Ovary (tissue), 3 donors: Measurements from ENCODE around the gene DAG1.

Source experiments
- CTCF ChIP-seq, 3 donors: fragments of 450-650 bp in 2 of 3; fragments of 200-600 bp in 1 of 3; IDR thresholded peaks; one replicate each; pipeline versions ENCODE4 v1.5.1 to v1.8.0; 2016 to 2022; ENCODE audit warnings: antibody characterized with exemption in 3 of 3, mild to moderate bottlenecking in 1 of 3
- POLR2A ChIP-seq: fragments of 450-650 bp; IDR thresholded peaks from one replicate; pipeline ENCODE4 v1.6.1; 2017; ENCODE audit warnings: antibody characterized with exemption, mild to moderate bottlenecking, moderate library complexity
- donor health status: DM: no; HTN: no; CAD: no.

DNA sequence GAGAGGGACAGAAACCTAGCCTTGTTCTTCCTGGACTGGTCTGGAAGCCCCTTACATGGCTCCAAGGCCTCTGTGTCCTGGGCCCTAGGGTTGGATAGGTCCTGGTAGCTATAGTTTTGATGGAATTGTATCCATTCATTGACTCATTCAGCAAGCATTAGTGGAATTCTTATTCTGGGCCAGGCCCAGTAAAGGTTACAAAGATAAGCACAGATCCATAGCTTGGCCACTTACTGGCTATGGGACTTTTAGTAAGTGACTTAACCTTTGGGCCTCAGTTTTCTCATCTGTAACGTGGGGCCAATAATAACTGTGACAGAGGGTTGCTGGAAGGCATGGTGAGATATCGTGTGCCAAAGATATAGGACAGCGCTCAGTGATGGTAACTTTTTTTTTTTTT lies 13.6 kb upstream of the DAG1 start:
- TF ChIP-seq CTCF (IDR thresholded peaks at IDR 0.05), result no peak
- no peak for TF ChIP-seq POLR2A
